SH-SY5Y (cell line): ENCODE results near the gene CYP2A7.

ENCODE experiments used
- GATA2 ChIP-seq: IDR thresholded peaks from 2 replicates; pipeline ENCODE4 v1.6.1; 2011; ENCODE audit warnings: mild to moderate bottlenecking, low read depth, low read length
- GATA3 ChIP-seq: IDR thresholded peaks from 2 replicates; pipeline ENCODE4 v1.6.1; 2011; ENCODE audit warnings: low read depth, mild to moderate bottlenecking, low read length, moderate library complexity

- no peak for TF ChIP-seq GATA2
- TF ChIP-seq GATA3: no peak
Measured at GRCh38 chr19:40867701-40868100, 14.3 kb downstream of the CYP2A7 start.
